Endothelial cell (in vitro differentiated cells): ENCODE measurements around the gene MORC3. TPM values are rescaled to one million over a fixed set of nuclear protein-coding genes. Genes with fewer than 3 reads are reported as not detected.

Source experiments
- DNase-seq: peaks from one replicate; pipeline ENCODE4 v3.0.0; 2021; ENCODE audit warnings: low spot score
- H3K27ac Mint-ChIP-seq: one replicate; pipeline ENCODE4 v1.8.0; 2021; ENCODE audit warnings: mixed read lengths, inconsistent platforms; ENCODE audit not compliant: unreplicated experiment
- H3K27me3 Mint-ChIP-seq: one replicate; pipeline ENCODE4 v1.8.0; 2021; ENCODE audit warnings: mild to moderate bottlenecking, moderate library complexity, mixed read lengths, inconsistent platforms; ENCODE audit not compliant: unreplicated experiment
- H3K36me3 Mint-ChIP-seq: one replicate; pipeline ENCODE4 v1.8.0; 2021; ENCODE audit warnings: mild to moderate bottlenecking, low read depth, mixed read lengths, inconsistent platforms; ENCODE audit not compliant: unreplicated experiment
- H3K4me1 Mint-ChIP-seq: one replicate; pipeline ENCODE4 v1.8.0; 2021; ENCODE audit warnings: mild to moderate bottlenecking, mixed read lengths, inconsistent platforms; ENCODE audit not compliant: unreplicated experiment
- H3K4me3 Mint-ChIP-seq: one replicate; pipeline ENCODE4 v1.8.0; 2021; ENCODE audit warnings: mild to moderate bottlenecking, mixed read lengths, inconsistent platforms; ENCODE audit not compliant: unreplicated experiment
- H3K9me3 Mint-ChIP-seq: one replicate; pipeline ENCODE4 v1.8.0; 2021; ENCODE audit warnings: mixed read lengths, inconsistent platforms; ENCODE audit not compliant: unreplicated experiment
- total RNA-seq: library from RNA; stranded (reverse); fragmentation: NEBNext Ultra II Directional; extraction: Animal tissue kit (Norgen Biotek cat#: 25700); gene quantifications from one replicate; pipeline ENCODE4 v1.2.1, GENCODE V29; 2021; ENCODE audit not compliant: unreplicated experiment
- TF ChIP-seq, protein P1 (sequence below): fragments of 200-600 bp; sonication (generic); IDR thresholded peaks from one replicate; pipeline ENCODE4 v1.5.0; 2021; ENCODE audit warnings: antibody characterized with exemption; ENCODE audit not compliant: unreplicated experiment

MORC3 gene
- total RNA-seq, 1 donor from 2014 or later: 43.0 TPM

DNA sequence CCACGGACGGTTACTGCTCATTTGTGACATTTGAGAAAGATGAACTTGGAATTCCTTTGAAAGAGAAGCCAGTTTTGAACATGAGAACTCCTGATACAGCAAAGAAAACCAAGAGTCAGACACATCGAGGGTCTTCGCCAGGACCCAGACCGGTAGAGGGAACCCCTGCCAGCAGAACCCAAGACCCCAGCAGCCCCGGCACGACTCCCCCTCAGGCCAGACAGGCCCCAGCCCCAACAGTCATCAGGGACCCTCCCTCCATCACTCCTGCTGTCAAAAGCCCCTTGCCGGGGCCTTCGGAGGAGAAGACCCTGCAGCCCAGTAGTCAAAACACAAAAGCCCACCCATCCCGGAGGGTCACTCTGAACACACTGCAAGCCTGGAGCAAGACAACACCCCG, 92.9 kb downstream of the MORC3 start:
- TF ChIP-seq, protein P1, sequence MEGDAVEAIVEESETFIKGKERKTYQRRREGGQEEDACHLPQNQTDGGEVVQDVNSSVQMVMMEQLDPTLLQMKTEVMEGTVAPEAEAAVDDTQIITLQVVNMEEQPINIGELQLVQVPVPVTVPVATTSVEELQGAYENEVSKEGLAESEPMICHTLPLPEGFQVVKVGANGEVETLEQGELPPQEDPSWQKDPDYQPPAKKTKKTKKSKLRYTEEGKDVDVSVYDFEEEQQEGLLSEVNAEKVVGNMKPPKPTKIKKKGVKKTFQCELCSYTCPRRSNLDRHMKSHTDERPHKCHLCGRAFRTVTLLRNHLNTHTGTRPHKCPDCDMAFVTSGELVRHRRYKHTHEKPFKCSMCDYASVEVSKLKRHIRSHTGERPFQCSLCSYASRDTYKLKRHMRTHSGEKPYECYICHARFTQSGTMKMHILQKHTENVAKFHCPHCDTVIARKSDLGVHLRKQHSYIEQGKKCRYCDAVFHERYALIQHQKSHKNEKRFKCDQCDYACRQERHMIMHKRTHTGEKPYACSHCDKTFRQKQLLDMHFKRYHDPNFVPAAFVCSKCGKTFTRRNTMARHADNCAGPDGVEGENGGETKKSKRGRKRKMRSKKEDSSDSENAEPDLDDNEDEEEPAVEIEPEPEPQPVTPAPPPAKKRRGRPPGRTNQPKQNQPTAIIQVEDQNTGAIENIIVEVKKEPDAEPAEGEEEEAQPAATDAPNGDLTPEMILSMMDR: no peak
- no peaks in the 10 kb centered on the region for H3K27me3 Mint-ChIP-seq
- H3K27ac Mint-ChIP-seq: no peak overlapping the region
- H3K4me3 Mint-ChIP-seq: no peak overlapping the region
- peaks cover 7% of the 10 kb centered on the region for H3K36me3 Mint-ChIP-seq
- DNase-seq: no peak
- H3K9me3 Mint-ChIP-seq: no peaks in the 10 kb centered on the region
- H3K4me1 Mint-ChIP-seq: peaks cover 11% of the 10 kb centered on the region

DNA sequence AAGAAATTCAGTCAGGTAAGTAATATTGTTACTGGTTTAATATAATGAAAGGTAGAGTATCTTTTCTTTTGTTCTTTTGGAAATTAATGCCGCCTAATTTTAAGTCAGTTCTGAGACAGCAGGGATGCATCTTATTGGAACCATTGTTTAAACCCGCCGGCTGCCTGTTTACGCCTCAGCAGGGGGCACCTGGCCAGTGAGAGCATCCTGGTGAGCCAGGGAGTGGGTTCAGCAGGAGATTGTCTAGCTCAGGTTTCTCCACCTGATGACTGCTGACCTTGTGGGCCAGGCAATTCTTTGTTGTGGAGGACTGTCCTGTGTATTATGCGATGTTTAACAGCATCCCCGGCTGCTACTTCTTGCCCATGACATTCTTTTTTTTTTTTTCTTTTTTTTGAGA, 95.4 kb downstream of the MORC3 start:
- no peak overlapping the region for H3K4me3 Mint-ChIP-seq
- peaks cover 11% of the 10 kb centered on the region for H3K4me1 Mint-ChIP-seq
- peaks cover 7% of the 10 kb centered on the region for H3K36me3 Mint-ChIP-seq
- TF ChIP-seq, protein P1: no peak
- no peaks in the 10 kb centered on the region for H3K9me3 Mint-ChIP-seq
- DNase-seq: no peak
- no peak overlapping the region for H3K27ac Mint-ChIP-seq
- H3K27me3 Mint-ChIP-seq: no peaks in the 10 kb centered on the region

DNA sequence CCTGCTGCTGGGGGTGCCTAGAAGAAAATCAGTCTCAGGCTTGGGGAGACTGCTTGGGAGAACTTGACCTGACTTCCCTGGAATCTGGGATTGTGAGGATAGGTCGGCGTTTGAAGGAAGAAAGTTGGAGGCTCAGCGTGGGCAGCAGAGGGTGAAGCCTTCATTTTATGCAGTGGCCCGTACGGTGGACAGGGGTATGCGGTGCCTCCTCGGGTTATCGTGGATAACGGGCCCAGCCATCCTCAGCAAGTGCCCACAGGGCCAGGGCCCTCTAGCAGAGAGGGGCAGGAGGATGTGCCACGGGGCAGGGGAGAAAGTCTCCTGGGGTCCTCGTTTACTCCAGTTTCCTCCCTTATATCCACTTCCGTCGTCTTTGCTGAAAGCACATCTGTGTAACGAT, 99.2 kb downstream of the MORC3 start:
- no peak for DNase-seq
- no peak overlapping the region for H3K27ac Mint-ChIP-seq
- H3K4me1 Mint-ChIP-seq: peaks cover 15% of the 10 kb centered on the region
- TF ChIP-seq, protein P1: no peak
- no peaks in the 10 kb centered on the region for H3K9me3 Mint-ChIP-seq
- no peaks in the 10 kb centered on the region for H3K36me3 Mint-ChIP-seq
- no peak overlapping the region for H3K4me3 Mint-ChIP-seq
- H3K27me3 Mint-ChIP-seq: peaks cover 4% of the 10 kb centered on the region

DNA sequence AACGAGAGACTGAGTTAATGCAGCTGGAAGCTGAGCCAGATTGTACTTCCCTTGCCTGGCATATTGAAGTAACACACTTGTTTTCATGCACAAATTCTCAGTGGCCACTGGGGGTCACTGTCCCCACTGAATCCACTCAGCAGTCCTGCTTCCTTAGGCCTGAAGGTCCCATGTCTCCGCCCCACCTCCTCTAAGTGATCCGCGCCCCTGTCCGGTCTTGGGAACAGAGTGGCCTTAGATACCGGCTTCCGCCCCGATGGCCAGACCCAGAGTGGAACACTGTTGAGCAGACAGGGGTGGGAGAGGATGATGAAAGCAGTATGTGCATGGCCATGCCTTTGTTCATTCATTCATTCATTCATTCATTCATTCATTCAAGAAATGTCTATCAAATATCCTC, 100.0 kb downstream of the MORC3 start:
- Mint-ChIP-seq H3K4me3 (no peak overlapping the region), H3K27ac (no peak overlapping the region), H3K36me3 (no peaks in the 10 kb centered on the region), H3K27me3 (peaks cover 4% of the 10 kb centered on the region), H3K4me1 (peaks cover 14% of the 10 kb centered on the region), H3K9me3 (no peaks in the 10 kb centered on the region)
- DNase-seq: peak; percentile 86
- TF ChIP-seq, protein P1: peak; percentile 76

DNA sequence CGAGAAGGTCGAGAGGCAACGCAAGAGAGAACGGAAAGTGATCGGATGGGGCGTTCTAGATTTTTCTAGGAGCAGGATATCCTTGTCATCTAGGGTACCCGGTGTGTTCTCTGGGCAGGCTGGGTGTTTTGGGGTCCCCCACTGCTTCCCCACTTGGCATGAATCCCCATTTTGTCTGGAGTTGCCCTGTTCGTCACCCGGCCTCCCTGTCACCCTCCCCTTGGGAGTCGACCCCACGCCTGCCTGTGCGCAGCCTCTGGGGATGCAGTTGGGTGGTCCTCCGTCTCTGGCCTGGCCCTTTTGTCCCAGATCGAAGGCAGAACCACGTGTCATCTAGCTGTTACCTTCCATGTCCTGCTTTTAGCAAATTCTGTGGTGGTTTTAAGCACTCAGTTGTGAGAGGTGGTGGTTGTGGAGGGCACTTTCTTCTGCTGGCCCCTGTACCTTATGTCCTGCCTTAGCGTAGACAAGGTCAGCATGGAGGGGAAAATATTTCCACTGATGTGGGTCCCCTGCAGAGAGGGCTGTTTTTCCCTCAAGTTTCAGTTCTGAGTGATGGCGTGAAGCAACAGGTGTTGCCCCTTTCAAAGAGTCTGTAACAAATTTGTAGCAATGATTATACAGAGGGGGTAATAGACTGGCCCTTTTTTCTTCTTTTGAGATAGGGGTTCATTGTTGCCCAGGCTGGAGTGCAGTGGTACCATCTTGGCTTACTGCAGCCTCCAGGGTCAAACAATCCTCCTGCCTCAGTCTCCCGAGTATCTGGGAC, 100.8 kb downstream of the MORC3 start:
- H3K27me3 Mint-ChIP-seq: peaks cover 4% of the 10 kb centered on the region
- no peaks in the 10 kb centered on the region for H3K36me3 Mint-ChIP-seq
- H3K4me3 Mint-ChIP-seq: no peak overlapping the region
- TF ChIP-seq, protein P1: no peak
- peaks cover 14% of the 10 kb centered on the region for H3K4me1 Mint-ChIP-seq
- DNase-seq: no peak
- no peaks in the 10 kb centered on the region for H3K9me3 Mint-ChIP-seq
- H3K27ac Mint-ChIP-seq: no peak overlapping the region
